Limb (tissue), 2 donors: ENCODE measurements around the gene HECW1.
"Not testable (repeated sequence)": the region's sequence is repeated elsewhere in the genome, so short reads cannot be mapped to it uniquely, and the experiment has no call there.

ENCODE experiments used
- DNase-seq, 2 donors: peaks; one replicate each; pipeline ENCODE4 v3.0.0-alpha.2; 2016; ENCODE audit errors: extremely low spot score in 2 of 2

Gene HECW1

GRCh38 chr7:43306404-43306803, 194.0 kb downstream of the HECW1 start:
- no peak for DNase-seq

GRCh38 chr7:43307522-43307921, 195.1 kb downstream of the HECW1 start:
- no peak for DNase-seq

- no peak for DNase-seq
Measured at GRCh38 chr7:43308913-43309705, 196.7 kb downstream of the HECW1 start.

- no peak for DNase-seq
Measured at GRCh38 chr7:43309706-43310022, 197.2 kb downstream of the HECW1 start.

- no peak for DNase-seq
Measured at GRCh38 chr7:43311052-43311451, 198.6 kb downstream of the HECW1 start.

GRCh38 chr7:43311694-43312093, 199.2 kb downstream of the HECW1 start:
- no peak for DNase-seq

GRCh38 chr7:43313628-43314378, 201.4 kb downstream of the HECW1 start:
- DNase-seq, result no peak

GRCh38 chr7:43314379-43315158, 202.1 kb downstream of the HECW1 start:
- DNase-seq, result no peak

- DNase-seq, result no peak
Measured at GRCh38 chr7:43317075-43317474, 204.6 kb downstream of the HECW1 start.

GRCh38 chr7:43318188-43318770, 205.8 kb downstream of the HECW1 start:
- DNase-seq, result no peak

GRCh38 chr7:43325595-43325994, 213.1 kb downstream of the HECW1 start:
- no peak for DNase-seq

- no peak for DNase-seq
Measured at GRCh38 chr7:43328336-43328735, 215.9 kb downstream of the HECW1 start.

- DNase-seq, result no peak
Measured at GRCh38 chr7:43328785-43329380, 216.4 kb downstream of the HECW1 start.

- DNase-seq, result no peak
Measured at GRCh38 chr7:43332193-43332796, 219.8 kb downstream of the HECW1 start.

GRCh38 chr7:43337191-43337590, 224.7 kb downstream of the HECW1 start:
- DNase-seq, result no peak

GRCh38 chr7:43337811-43338210, 225.4 kb downstream of the HECW1 start:
- no peak for DNase-seq

GRCh38 chr7:43341132-43341531, 228.7 kb downstream of the HECW1 start:
- DNase-seq, result no peak

GRCh38 chr7:43343417-43343816, 231.0 kb downstream of the HECW1 start:
- not testable (repeated sequence) for DNase-seq

- DNase-seq, result not testable (repeated sequence)
Measured at GRCh38 chr7:43345696-43346095, 233.2 kb downstream of the HECW1 start.

GRCh38 chr7:43351683-43352082, 239.2 kb downstream of the HECW1 start:
- DNase-seq, result no peak

GRCh38 chr7:43353902-43354301, 241.5 kb downstream of the HECW1 start:
- no peak for DNase-seq
